Activated CD4-positive, alpha-beta T cell treated with anti-CD3 and anti-CD28 coated beads, Interleukin-2, amount 10 ng/mL, durations not matched to agents 7 days and 5 days (primary cell): ENCODE results near the gene ISL1. TPM values are rescaled to one million over a fixed set of nuclear protein-coding genes. Genes with fewer than 3 reads are reported as not detected.

ENCODE experiments used
- CTCF ChIA-PET: fragments of 350-600 bp; sonication (Branson Sonifier 250); formaldehyde crosslinking; loops from one replicate; lab custom pipeline; 2021; ENCODE audit warnings: antibody characterized with exemption; lab: Charles Lee
- POLR2A ChIA-PET: fragments of 350-600 bp; sonication (Branson Sonifier 250); formaldehyde crosslinking; loops from one replicate; lab custom pipeline; 2021; ENCODE audit warnings: antibody characterized with exemption; lab: Charles Lee
- DNase-seq: peaks from one replicate; pipeline ENCODE4 v3.0.0-alpha.2; 2020
- H3K27ac Mint-ChIP-seq: one replicate; pipeline ENCODE4 v1.8.0; 2021; ENCODE audit warnings: mild to moderate bottlenecking, moderate library complexity, mixed read lengths
- H3K27me3 Mint-ChIP-seq: one replicate; pipeline ENCODE4 v1.8.0; 2021; ENCODE audit warnings: mixed read lengths
- H3K36me3 Mint-ChIP-seq: one replicate; pipeline ENCODE4 v1.8.0; 2021; ENCODE audit warnings: low read depth, mixed read lengths
- H3K4me1 Mint-ChIP-seq: one replicate; pipeline ENCODE4 v1.8.0; 2021; ENCODE audit warnings: mixed read lengths
- H3K4me3 Mint-ChIP-seq: one replicate; pipeline ENCODE4 v1.8.0; 2021; ENCODE audit warnings: mild to moderate bottlenecking, moderate library complexity, mixed read lengths
- H3K9me3 Mint-ChIP-seq: one replicate; pipeline ENCODE4 v1.8.0; 2021; ENCODE audit warnings: mixed read lengths
- total RNA-seq, 2 experiments: library from RNA; stranded (reverse); gene quantifications; one replicate each; pipeline ENCODE4 v1.2.3, GENCODE V29; 2021

Gene ISL1
- total RNA-seq, 2 experiments from 2014 or later, result not detected

DNA sequence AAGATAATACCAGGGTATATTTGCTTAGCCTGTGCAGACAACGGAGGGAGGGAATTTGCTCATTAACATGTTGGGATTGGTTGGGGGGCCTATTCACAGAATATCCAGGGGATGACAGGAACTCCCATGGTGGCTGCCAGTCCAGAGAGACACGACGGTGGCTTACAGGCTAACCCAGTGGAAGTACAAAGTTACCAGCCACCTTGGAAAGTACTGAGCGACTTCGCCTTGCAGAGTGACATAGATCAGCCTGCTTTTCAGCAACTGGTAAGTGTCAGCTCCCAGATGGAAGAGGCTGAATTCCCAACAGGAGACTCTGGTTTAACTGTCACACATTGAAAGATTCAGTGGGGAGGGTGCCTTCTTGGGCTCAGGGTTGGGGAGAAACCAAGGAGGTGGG, 7.9 kb downstream of the ISL1 start:
- no peak for DNase-seq
- Mint-ChIP-seq H3K36me3 (no peaks in the 10 kb centered on the region), H3K4me3 (no peak overlapping the region), H3K27me3 (peaks cover 70% of the 10 kb centered on the region), H3K27ac (no peak overlapping the region), H3K4me1 (peaks cover 1% of the 10 kb centered on the region), H3K9me3 (no peaks in the 10 kb centered on the region)
- ChIA-PET CTCF (no interaction called here), POLR2A (no interaction called here)

DNA sequence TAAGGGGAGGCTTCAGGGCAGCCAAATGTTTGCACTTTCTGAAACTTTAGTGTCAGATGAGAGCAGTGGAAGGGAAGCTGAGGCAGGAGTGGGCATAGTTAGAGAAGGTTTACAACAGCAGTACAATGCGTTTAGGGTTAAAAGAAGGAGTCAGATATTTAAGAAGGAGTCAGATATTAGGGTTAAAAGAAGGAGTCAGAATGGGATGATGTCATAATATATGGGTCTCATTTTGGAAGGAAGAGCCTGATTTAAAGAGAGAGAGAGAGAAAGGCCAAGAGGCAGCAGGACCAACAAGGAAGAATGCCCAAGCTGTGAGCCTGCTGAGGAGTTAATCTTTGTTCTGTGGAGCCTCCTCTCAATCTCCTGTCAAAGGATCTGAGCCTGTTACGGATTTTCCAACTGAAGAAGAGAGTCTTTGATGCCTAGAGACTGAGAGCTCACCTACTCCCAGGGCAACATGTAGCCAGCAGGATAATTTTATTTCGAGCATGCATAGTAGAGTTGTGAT, 9.5 kb downstream of the ISL1 start:
- peaks cover 67% of the 10 kb centered on the region for H3K27me3 Mint-ChIP-seq
- ChIA-PET CTCF (no interaction called here), POLR2A (no interaction called here)

DNA sequence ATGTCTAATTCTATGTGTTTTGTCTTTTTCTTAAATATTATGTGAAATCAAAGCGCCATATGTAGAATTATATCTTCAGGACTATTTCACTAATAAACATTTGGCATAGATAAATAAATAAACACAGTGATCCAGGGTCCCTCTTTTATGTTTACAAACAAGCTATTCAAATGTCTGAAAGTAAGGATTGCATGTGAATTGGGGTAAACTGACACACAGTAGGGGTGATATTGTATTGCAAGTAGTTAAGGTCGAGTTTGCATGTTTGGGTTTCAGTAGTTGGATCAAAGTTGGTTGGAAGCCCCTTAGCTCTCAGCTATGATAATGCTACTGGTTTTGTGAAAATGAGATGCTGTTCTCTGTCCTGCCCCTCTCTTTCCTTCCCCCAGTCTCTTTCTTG, 11.4 kb downstream of the ISL1 start:
- H3K27me3 Mint-ChIP-seq, result peaks cover 69% of the 10 kb centered on the region
- no peaks in the 10 kb centered on the region for H3K36me3 Mint-ChIP-seq
- ChIA-PET POLR2A (no interaction called here), CTCF (no interaction called here)
- H3K4me1 Mint-ChIP-seq, result no peaks in the 10 kb centered on the region
- DNase-seq, result no peak
- no peak overlapping the region for H3K27ac Mint-ChIP-seq
- no peak overlapping the region for H3K4me3 Mint-ChIP-seq
- no peaks in the 10 kb centered on the region for H3K9me3 Mint-ChIP-seq

More for the DNA sequence above, 9.5 kb downstream of the ISL1 start:
- Mint-ChIP-seq H3K36me3 (no peaks in the 10 kb centered on the region), H3K27ac (no peak overlapping the region), H3K4me1 (no peaks in the 10 kb centered on the region), H3K9me3 (no peaks in the 10 kb centered on the region), H3K4me3 (no peak overlapping the region)
- no peak for DNase-seq

DNA sequence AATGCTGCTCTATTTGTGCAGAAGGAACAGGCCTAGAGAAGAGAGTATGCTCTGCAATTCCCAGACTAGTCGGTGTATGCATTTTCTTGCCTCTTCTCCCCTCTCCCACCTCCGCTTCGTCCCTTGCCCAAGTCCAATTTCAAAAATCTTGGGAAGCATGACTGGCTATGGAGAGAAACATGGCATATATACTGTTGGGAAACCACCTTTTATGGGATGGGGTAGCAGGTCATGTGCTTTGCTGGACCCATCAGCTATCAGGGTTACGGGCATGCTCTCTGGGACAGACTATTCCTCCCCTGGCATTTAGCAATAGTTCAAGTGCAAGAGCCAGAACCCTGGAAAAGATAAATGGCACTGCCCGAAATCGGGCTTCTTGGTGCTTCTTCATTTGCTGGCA, 12.0 kb downstream of the ISL1 start:
- Mint-ChIP-seq H3K27ac (no peak overlapping the region), H3K27me3 (peaks cover 70% of the 10 kb centered on the region), H3K36me3 (no peaks in the 10 kb centered on the region), H3K4me1 (no peaks in the 10 kb centered on the region), H3K9me3 (no peaks in the 10 kb centered on the region), H3K4me3 (no peak overlapping the region)
- ChIA-PET CTCF (no interaction called here), POLR2A (no interaction called here)
- no peak for DNase-seq

DNA sequence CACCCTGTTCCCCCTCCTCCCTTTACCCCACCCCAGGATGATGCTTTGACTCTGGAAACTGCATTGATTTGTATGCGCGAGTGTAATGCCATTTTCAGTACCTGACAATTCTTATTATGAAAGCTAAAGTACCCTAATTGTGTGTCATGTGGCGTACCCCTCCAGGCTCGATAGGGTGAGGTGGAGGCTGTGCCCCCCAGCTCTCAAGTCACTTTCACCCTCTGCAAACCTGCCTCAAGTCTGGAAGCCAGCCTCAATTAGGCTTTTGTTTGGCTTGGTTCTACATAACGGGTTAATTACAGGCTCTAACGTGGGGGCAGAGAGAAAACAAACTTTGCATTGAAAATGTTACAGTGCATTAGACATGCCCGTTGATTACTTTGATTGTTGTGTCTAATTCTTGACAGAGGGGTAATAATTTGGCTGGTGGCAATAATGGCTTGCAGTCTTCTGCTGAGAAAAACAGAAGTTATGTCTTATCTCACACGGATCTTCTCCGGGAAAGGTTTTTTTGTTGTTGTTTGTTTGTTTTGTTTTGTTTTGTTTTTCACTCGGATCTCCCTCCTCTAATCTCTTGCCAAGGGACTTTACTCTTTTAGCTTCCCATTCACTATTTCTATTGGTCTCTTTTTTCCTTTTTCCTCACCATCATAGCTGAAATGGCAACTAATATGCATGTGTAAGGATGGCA, 12.6 kb downstream of the ISL1 start:
- Mint-ChIP-seq H3K9me3 (no peaks in the 10 kb centered on the region), H3K36me3 (no peaks in the 10 kb centered on the region), H3K27ac (no peak overlapping the region), H3K4me1 (no peaks in the 10 kb centered on the region), H3K27me3 (peaks cover 65% of the 10 kb centered on the region), H3K4me3 (no peak overlapping the region)
- POLR2A ChIA-PET, result no interaction called here
- CTCF ChIA-PET, result no interaction called here
- DNase-seq, result no peak

DNA sequence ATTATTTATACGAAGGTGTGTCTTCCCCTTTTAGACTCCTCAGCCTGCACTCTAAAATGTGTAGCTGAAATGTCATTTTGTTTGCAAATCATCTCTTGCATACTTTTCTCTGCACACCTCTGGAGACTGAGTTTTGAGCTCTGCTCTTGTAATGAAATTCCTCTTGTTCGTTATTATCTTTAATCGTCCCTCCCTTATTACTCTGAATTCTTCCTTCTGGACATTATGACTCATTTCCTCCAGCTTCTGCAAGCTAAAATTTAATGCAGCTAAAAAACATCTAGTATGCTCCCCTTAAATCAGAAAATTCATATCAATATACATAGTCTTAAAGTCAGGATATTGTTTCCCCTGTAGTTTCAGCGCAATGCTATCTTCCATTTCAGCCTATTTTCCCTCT, 13.5 kb downstream of the ISL1 start:
- POLR2A ChIA-PET, result no interaction called here
- Mint-ChIP-seq H3K27ac (no peak overlapping the region), H3K36me3 (no peaks in the 10 kb centered on the region), H3K9me3 (no peaks in the 10 kb centered on the region), H3K4me1 (no peaks in the 10 kb centered on the region), H3K4me3 (no peak overlapping the region), H3K27me3 (peaks cover 58% of the 10 kb centered on the region)
- CTCF ChIA-PET, result no interaction called here
- no peak for DNase-seq

DNA sequence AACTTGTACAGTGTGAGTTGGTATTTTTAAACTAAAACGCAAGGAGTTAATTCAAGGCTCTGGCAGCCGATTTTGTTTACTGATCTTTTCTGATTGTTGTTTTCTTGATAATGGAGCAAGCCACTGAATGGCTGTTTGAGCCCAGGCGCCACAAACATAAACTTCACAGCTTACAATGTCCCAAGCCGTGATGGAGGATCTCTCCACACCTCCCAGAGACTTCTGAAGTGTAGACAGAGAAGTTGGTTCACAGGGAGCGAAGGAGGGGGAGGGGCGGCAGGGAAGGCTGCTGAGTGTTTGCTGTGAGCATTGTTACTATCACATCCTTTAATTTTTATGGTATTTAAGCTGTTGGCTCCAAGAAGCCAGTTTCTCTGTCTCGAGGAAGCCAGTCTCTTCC, 14.7 kb downstream of the ISL1 start:
- DNase-seq, result no peak
- Mint-ChIP-seq H3K27me3 (peaks cover 53% of the 10 kb centered on the region), H3K4me3 (no peak overlapping the region), H3K27ac (no peak overlapping the region), H3K36me3 (no peaks in the 10 kb centered on the region), H3K9me3 (no peaks in the 10 kb centered on the region), H3K4me1 (no peaks in the 10 kb centered on the region)
- ChIA-PET CTCF (no interaction called here), POLR2A (no interaction called here)

DNA sequence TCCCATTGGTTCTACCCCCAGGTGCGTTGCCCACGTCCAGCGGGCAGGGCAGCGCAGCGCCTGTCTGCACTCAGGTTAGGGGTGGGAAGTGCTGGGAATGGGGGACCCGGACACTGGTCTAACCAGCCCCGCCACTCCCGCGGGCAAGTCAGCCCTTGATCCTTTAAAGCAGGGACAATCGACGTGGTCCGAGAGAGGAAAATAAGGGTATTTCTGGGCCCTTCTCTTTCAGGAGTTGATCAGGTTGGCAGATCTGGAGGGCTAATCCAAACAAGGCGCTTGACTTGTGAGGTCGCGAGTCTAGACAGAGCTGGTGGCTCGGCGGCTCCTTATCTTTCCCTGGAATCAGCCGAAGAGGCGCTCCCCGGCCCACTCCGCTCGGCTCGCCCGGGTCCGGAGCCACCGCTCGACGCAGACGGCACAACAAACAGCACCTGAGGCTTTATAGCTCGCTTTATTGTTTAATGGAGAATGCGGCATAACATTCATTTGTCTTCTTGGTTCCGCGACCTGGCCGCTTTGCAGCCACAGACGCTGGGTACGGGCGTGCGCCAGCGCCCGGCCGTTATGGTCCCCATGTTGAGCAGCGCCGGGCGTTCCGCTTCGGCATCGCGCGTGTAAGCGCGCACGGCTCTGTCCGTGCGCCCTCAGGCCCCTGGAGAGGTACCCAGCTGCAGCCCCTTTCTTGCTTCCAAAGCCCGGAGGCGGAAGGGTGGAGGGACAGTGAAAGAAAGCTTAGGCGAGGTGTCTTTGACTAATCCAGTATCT, 15.8 kb downstream of the ISL1 start:
- CTCF ChIA-PET, result no interaction called here
- Mint-ChIP-seq H3K4me3 (no peak overlapping the region), H3K36me3 (no peaks in the 10 kb centered on the region), H3K4me1 (no peaks in the 10 kb centered on the region), H3K27ac (no peak overlapping the region), H3K27me3 (peaks cover 50% of the 10 kb centered on the region), H3K9me3 (no peaks in the 10 kb centered on the region)
- no peak for DNase-seq
- POLR2A ChIA-PET, result no interaction called here

DNA sequence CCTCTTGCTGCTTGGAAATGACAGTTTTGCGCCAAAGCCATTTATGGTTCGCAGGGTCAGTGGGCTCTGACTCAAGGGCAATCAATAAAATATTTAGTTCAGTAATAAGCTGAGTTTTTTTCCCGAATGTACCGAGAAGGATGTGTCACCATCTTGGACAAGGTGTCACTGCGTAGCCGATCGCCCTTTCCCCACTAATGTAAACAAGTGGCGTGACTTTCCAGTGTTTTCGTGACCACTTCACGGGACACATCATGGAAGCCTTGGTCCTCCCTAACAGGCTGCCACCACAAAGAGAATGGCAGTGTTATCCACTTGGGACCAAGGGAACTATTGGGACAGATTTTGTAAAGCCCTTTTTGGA, 16.4 kb downstream of the ISL1 start:
- ChIA-PET POLR2A (no interaction called here), CTCF (no interaction called here)
- peaks cover 48% of the 10 kb centered on the region for H3K27me3 Mint-ChIP-seq
- no peaks in the 10 kb centered on the region for H3K36me3 Mint-ChIP-seq
- DNase-seq, result no peak
- no peak overlapping the region for H3K4me3 Mint-ChIP-seq
- no peak overlapping the region for H3K27ac Mint-ChIP-seq
- H3K4me1 Mint-ChIP-seq, result no peaks in the 10 kb centered on the region
- H3K9me3 Mint-ChIP-seq, result no peaks in the 10 kb centered on the region

DNA sequence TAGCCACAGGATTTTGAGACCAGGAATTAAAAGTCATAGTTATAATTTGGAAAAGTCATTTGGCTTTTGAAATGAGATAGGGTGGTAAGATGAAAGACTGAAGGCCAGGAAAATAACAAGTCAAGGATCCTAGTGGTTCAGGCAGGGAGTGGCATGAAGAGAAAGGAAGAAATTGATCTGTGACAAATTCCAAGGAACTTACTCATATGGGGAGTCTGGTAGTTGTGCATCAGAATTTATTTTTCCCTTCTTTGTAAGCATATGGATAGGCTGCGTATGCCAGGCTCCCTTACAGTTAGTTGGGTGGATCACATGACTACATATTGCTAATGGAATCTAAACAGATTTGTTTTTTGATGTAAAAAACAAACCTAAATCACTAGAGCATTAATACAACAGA, 21.0 kb downstream of the ISL1 start:
- CTCF ChIA-PET, result no interaction called here
- Mint-ChIP-seq H3K27me3 (peaks cover 10% of the 10 kb centered on the region), H3K4me1 (no peaks in the 10 kb centered on the region), H3K36me3 (no peaks in the 10 kb centered on the region), H3K27ac (no peak overlapping the region), H3K4me3 (no peak overlapping the region), H3K9me3 (no peaks in the 10 kb centered on the region)
- no peak for DNase-seq
- POLR2A ChIA-PET, result no interaction called here

DNA sequence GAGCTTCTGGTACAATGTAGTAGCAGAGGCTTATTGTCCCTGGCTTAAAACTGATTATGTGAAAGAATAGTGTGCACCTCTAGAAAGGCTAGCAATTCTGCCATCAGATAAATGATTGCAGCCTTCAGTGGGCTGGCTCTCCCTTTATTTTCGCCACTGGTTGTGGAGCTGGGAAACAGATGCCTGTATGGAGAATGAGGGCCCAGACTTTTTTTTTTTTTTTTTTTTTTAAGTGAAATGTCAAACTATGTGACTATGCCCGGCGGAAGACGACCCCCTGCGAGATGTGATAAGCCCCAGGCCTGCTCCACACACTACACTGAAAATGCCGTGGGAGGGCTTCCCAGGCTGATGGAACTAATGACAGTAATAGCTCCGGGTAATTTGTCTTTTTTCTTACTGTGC, 28.7 kb downstream of the ISL1 start:
- CTCF ChIA-PET, result interaction anchor here (0.8 kb wide), 1 partner anchor 47 kb away, joined by 4 read pairs; no protein-coding TSS in a partner anchor

DNA sequence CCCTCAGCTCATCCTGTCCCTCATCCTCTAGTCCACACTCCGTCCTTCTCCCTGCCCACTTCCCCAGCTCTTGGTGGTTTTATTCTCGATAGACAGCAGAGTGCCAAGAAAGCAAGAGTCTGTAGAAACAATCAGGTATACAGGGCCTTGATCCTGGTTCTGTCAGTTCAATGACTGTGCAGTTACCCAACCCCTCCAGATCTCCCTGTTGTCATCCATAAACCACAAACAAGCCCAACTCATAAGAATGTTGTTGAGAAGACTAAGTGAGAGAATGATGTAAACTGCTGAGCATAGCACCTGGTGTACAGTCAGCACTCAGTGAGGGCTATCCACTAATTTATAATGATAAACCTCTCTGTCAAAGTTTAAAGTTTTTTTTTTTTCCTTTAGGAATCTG, 31.3 kb downstream of the ISL1 start:
- DNase-seq, result no peak
- no peaks in the 10 kb centered on the region for H3K27me3 Mint-ChIP-seq
- no peak overlapping the region for H3K27ac Mint-ChIP-seq
- ChIA-PET POLR2A (no interaction called here), CTCF (interaction anchor here (0.5 kb wide), 1 partner anchor 886 kb away, joined by 5 read pairs; no protein-coding TSS in a partner anchor)
- H3K4me3 Mint-ChIP-seq, result no peak overlapping the region
- no peaks in the 10 kb centered on the region for H3K36me3 Mint-ChIP-seq
- H3K9me3 Mint-ChIP-seq, result no peaks in the 10 kb centered on the region
- H3K4me1 Mint-ChIP-seq, result no peaks in the 10 kb centered on the region

More for the DNA sequence above, 28.7 kb downstream of the ISL1 start:
- Mint-ChIP-seq H3K36me3 (no peaks in the 10 kb centered on the region), H3K4me3 (no peak overlapping the region), H3K4me1 (no peaks in the 10 kb centered on the region), H3K27me3 (no peaks in the 10 kb centered on the region), H3K27ac (no peak overlapping the region), H3K9me3 (no peaks in the 10 kb centered on the region)
- POLR2A ChIA-PET, result no interaction called here
- no peak for DNase-seq

DNA sequence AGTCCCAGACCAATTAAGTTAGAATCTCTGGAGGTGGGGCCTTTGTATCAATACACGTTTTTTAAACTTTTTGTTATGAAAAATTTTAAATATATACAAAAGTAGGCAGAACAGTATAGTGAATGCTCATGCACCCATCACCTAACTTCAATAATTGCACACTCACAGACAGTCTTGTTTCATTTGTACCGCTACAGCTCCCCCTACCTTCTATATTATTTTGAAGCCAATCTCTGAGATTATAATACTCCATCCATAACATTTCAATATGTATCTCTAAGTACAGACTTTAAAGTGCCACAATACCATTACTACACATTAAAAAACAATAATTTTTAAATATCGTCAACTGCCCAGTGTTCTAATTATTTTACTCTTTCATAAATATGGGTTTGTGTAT, 32.9 kb downstream of the ISL1 start:
- Mint-ChIP-seq H3K4me3 (no peak overlapping the region), H3K36me3 (no peaks in the 10 kb centered on the region), H3K27ac (no peak overlapping the region), H3K27me3 (no peaks in the 10 kb centered on the region), H3K4me1 (no peaks in the 10 kb centered on the region), H3K9me3 (no peaks in the 10 kb centered on the region)
- DNase-seq, result no peak
- CTCF ChIA-PET, result no interaction called here
- POLR2A ChIA-PET, result no interaction called here
